WI38 (cell line): ENCODE measurements around the gene TENM4.

Source experiments
- H3K4me3 ChIP-seq: 2 replicates; pipeline ENCODE4 v1.5.1; 2011; ENCODE audit warnings: low read depth, mild to moderate bottlenecking, control low read depth, low read length
- TF ChIP-seq, protein P1 (sequence below): IDR thresholded peaks from 2 replicates; pipeline ENCODE4 v1.5.1; 2012; ENCODE audit warnings: low read depth, mild to moderate bottlenecking, control low read depth, low read length

The TENM4 gene

DNA sequence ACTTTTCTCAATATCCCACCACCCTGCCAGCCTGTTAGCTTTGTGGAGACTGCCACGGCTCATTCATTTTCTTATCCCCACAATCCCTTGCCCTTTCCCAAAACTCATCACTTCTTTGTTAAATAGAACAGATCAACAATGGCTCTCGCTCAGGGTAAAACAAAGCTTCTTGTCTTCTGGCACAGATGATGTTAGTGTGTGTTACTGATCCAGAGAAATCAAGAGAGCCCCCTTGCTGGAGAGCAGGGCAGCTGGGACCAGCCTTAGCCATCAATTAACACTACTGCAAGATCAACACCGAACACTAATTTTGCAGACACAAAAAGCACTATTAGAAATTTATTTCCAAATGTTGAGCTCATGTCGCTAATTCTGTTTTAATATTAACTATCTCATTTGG lies 420.9 kb downstream of the TENM4 start:
- TF ChIP-seq, protein P1, sequence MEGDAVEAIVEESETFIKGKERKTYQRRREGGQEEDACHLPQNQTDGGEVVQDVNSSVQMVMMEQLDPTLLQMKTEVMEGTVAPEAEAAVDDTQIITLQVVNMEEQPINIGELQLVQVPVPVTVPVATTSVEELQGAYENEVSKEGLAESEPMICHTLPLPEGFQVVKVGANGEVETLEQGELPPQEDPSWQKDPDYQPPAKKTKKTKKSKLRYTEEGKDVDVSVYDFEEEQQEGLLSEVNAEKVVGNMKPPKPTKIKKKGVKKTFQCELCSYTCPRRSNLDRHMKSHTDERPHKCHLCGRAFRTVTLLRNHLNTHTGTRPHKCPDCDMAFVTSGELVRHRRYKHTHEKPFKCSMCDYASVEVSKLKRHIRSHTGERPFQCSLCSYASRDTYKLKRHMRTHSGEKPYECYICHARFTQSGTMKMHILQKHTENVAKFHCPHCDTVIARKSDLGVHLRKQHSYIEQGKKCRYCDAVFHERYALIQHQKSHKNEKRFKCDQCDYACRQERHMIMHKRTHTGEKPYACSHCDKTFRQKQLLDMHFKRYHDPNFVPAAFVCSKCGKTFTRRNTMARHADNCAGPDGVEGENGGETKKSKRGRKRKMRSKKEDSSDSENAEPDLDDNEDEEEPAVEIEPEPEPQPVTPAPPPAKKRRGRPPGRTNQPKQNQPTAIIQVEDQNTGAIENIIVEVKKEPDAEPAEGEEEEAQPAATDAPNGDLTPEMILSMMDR, result no peak
- no peak overlapping the region for H3K4me3 ChIP-seq

DNA sequence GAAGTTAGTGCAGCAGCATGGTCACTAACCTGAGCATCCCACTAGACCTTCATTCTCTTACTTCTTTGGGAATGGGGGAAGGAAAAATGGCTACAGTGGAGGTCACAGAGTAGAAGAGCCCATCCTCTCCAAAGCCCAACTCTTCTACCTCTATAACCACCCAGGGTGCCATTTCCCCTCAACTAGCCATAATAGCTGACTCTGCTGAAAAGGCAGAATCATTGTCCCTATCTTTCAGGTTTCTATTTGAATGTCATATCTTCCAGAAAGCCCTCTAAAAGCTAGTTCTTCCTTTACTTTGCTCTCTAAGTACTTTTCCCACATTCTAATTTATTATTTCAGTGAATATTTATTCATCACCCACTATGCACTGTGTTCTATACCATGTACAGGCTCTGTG lies 421.6 kb downstream of the TENM4 start:
- no peak overlapping the region for H3K4me3 ChIP-seq
- TF ChIP-seq, protein P1, result no peak

DNA sequence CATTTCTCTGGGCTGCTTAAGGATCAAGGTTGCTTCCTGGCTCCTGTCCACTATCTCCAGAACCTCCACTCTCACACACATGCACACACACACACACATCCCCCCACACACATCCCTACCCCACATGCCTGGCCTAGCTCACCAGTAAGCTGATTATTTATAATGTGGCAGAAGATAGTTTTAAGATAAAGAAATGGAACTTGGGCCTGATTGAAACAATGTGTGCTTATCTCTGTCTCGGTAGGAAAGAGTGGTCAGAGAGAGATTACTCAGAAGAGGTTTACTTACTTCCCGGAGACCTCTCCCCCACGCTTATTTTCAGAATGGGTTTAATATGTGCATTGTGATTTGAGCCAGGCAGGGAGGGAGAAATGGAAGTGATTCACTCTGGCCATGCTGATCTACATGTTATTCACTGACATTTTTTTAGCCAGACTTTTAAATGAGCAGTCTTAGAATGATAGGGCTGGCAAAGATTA lies 422.4 kb downstream of the TENM4 start:
- TF ChIP-seq, protein P1, result no peak

DNA sequence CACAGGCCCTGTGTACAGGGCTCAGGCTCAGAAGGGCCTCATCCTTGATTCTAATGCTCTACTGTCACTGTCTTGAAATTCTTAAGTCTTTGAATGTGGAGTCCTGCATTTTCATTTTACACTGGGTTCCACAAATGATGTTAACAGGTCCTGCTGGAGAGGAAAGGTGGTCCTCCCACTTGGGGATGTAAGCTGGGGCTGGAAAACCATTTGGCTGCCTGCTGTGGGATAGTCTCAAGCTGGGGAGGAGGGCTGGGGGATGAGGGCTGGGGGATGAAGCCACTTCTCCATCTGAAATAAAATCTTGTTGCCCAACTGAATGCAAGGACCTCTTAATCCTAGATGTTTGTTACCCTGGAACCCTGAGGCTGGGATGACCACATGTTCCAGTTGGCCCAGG lies 423.0 kb downstream of the TENM4 start:
- TF ChIP-seq, protein P1, result no peak
- no peak overlapping the region for H3K4me3 ChIP-seq

More for the DNA sequence above, 422.4 kb downstream of the TENM4 start:
- no peak overlapping the region for H3K4me3 ChIP-seq

DNA sequence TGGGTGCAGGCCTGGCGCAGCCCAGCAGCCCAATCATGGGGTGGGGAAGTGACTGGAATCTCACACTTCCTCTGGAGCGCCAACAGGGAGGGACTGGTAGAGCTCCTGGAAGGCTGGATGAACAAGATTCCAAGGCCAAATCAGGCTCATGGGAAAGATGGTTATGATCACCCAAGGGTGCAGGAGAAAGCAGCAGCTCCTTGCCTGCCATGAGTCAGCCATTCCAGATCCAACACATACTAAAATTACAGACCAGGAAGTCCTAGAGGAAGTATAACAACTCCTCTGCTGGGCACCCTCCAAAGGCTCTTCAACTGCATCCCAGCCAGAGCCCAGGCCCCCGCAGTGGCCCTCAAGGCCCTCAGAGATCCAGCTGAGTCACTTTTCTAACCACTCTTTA lies 427.3 kb downstream of the TENM4 start:
- TF ChIP-seq, protein P1, result no peak

DNA sequence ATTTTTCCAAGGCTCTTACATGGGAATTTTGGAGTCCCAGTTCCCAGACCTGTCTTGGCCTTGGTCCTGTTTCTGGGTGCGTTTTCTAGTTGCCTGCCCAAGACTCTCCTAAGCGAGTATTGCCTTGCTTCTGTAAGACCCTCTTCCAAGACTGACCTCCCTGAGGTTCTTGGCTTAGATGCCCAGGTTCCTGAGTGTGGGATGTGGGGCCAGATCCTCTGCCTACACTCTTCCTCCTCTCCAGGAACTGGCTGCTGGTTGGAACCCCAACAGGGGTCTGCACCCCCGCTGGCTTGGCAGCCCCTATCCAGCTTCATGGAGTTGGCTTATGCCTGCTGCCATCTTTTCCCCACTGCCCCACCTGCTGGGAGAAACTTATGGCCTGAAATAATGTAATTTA lies 429.5 kb downstream of the TENM4 start:
- TF ChIP-seq, protein P1, result no peak
- no peak overlapping the region for H3K4me3 ChIP-seq

More for the DNA sequence above, 427.3 kb downstream of the TENM4 start:
- no peak overlapping the region for H3K4me3 ChIP-seq

DNA sequence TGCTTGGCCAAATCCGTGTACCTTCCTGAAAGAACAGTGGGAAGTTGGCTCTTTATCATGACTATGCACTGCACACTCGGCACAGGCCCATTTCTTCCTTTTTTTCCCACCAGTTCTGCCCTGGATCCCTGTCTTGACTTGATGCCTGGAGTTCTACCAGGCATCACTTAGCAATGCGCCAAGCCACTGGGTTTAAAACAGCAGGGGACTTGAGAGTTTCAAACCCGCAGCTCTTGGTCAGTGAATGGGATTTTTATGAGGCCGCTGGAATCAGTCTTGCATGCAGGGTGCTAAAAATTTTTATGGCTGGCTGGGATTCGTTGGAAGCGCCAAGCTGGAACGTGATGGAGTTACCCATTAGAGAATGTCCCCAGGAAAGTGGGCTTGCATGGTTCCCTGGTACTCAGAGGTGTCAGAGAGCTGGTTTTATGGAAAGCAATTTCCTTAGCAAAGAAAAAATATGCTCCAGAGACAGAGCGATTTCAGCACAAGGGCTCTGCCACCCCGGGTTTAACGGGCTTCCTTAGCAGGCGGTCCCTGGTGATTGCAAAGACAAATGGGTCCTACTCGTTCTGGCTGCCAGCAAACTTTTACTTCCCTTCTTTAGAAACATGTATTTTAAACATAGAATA lies 432.9 kb downstream of the TENM4 start:
- H3K4me3 ChIP-seq, result no peak overlapping the region
- TF ChIP-seq, protein P1, result no peak
